ENCODE data around the gene DYNC1I2. TPM values are rescaled to one million over a fixed set of nuclear protein-coding genes. Genes with fewer than 3 reads are reported as not detected.

Gene DYNC1I2
- total and polyA plus RNA-seq, 5 experiments from 2014 or later: 17.1 to 45.3 (median 28.7) TPM

- POLR2A ChIA-PET: no interaction called here
- no peaks in the 10 kb centered on the region for H3K9me3 Mint-ChIP-seq
- H3K4me3 Mint-ChIP-seq: peak overlapping the region; percentile 87 to 97 (median 92)
- ATAC-seq (peak; percentile 20 to 48), DNase-seq (peak in 1 of 10 donors; percentile 24)
- peaks cover 0 to 26% (median 15%) of the 10 kb centered on the region in 3 donors for H3K36me3 Mint-ChIP-seq
- peaks cover 0 to 3% (median 0%) of the 10 kb centered on the region in 5 donors for H3K27me3 Mint-ChIP-seq
- peaks cover 11 to 28% (median 24%) of the 10 kb centered on the region in 4 donors for H3K4me1 Mint-ChIP-seq
- H3K27ac Mint-ChIP-seq: peak overlapping the region; percentile 82 to 94 (median 90)
Observed at GRCh38 chr2:171688129-171688465, 828 bp downstream of the DYNC1I2 start.

- ATAC-seq: no peak
- POLR2A ChIA-PET: no interaction called here
- H3K27me3 Mint-ChIP-seq: no peaks in the 10 kb centered on the region
Observed at GRCh38 chr2:171692331-171692730, 5.1 kb downstream of the DYNC1I2 start.

GRCh38 chr2:171702781-171703556 lies 15.7 kb downstream of the DYNC1I2 start:
- H3K27me3 Mint-ChIP-seq: no peaks in the 10 kb centered on the region
- DNase-seq (no peak), ATAC-seq (no peak)
- no peaks in the 10 kb centered on the region for H3K9me3 Mint-ChIP-seq
- peaks cover 9 to 21% (median 13%) of the 10 kb centered on the region in 4 donors for H3K4me1 Mint-ChIP-seq
- peaks cover 0 to 48% (median 5%) of the 10 kb centered on the region in 3 donors for H3K36me3 Mint-ChIP-seq
- POLR2A ChIA-PET: interaction anchor here (0.7 kb wide), 1 partner anchor 72 kb away, joined by 3 read pairs; no protein-coding TSS in a partner anchor
- peak overlapping the region in 3 of 10 donors; percentile 41 to 55 (median 52) for H3K27ac Mint-ChIP-seq
- H3K4me3 Mint-ChIP-seq: no peak overlapping the region

More at GRCh38 chr2:171692331-171692730, 5.1 kb downstream of the DYNC1I2 start:
- Mint-ChIP-seq H3K9me3 (no peaks in the 10 kb centered on the region), H3K4me3 (no peak overlapping the region), H3K36me3 (peaks cover 0 to 65% (median 33%) of the 10 kb centered on the region in 3 donors), H3K4me1 (peaks cover 8 to 30% (median 23%) of the 10 kb centered on the region in 4 donors), H3K27ac (no peak overlapping the region)
- no peak for DNase-seq

GRCh38 chr2:171703574-171704347 lies 16.5 kb downstream of the DYNC1I2 start:
- Mint-ChIP-seq H3K27ac (peak overlapping the region in 9 of 10 donors; percentile 4 to 57 (median 43)), H3K4me3 (no peak overlapping the region), H3K36me3 (peaks cover 0 to 49% (median 3%) of the 10 kb centered on the region in 3 donors), H3K27me3 (no peaks in the 10 kb centered on the region), H3K4me1 (peaks cover 9 to 21% (median 12%) of the 10 kb centered on the region in 4 donors), H3K9me3 (no peaks in the 10 kb centered on the region)
- DNase-seq (peak in 4 of 10 donors; percentile 7 to 30 (median 22)), ATAC-seq (peak in 1 of 2 donors; percentile 33)
- POLR2A ChIA-PET: no interaction called here

GRCh38 chr2:171706152-171706803 lies 19.0 kb downstream of the DYNC1I2 start:
- Mint-ChIP-seq H3K4me1 (peaks cover 5 to 17% (median 13%) of the 10 kb centered on the region in 4 donors), H3K27ac (no peak overlapping the region), H3K9me3 (no peaks in the 10 kb centered on the region), H3K4me3 (no peak overlapping the region), H3K27me3 (no peaks in the 10 kb centered on the region), H3K36me3 (peaks cover 0 to 46% (median 7%) of the 10 kb centered on the region in 3 donors)
- POLR2A ChIA-PET: no interaction called here
- ATAC-seq: peak in 1 of 2 donors; percentile 36
- peak in 3 of 10 donors; percentile 24 to 34 (median 29) for DNase-seq

- Mint-ChIP-seq H3K9me3 (no peaks in the 10 kb centered on the region), H3K4me3 (no peak overlapping the region), H3K36me3 (peaks cover 0 to 43% (median 7%) of the 10 kb centered on the region in 3 donors), H3K27me3 (no peaks in the 10 kb centered on the region), H3K4me1 (peaks cover 5 to 19% (median 15%) of the 10 kb centered on the region in 4 donors), H3K27ac (no peak overlapping the region)
- ATAC-seq (no peak), DNase-seq (no peak)
- POLR2A ChIA-PET: interaction anchor here (0.7 kb wide), 1 partner anchor 787 kb away, joined by 3 read pairs; no protein-coding TSS in a partner anchor
Observed at GRCh38 chr2:171707752-171708151, 20.5 kb downstream of the DYNC1I2 start.

GRCh38 chr2:171709011-171709685 lies 21.9 kb downstream of the DYNC1I2 start:
- DNase-seq: no peak
- Mint-ChIP-seq H3K36me3 (peaks cover 0 to 42% (median 9%) of the 10 kb centered on the region in 3 donors), H3K27ac (no peak overlapping the region), H3K27me3 (no peaks in the 10 kb centered on the region), H3K4me3 (no peak overlapping the region), H3K4me1 (peaks cover 2 to 13% (median 10%) of the 10 kb centered on the region in 4 donors), H3K9me3 (no peaks in the 10 kb centered on the region)
- ATAC-seq: no peak
- POLR2A ChIA-PET: no interaction called here

- peaks cover 3 to 50% (median 19%) of the 10 kb centered on the region in 3 donors for H3K36me3 Mint-ChIP-seq
- no peaks in the 10 kb centered on the region for H3K27me3 Mint-ChIP-seq
- no peak for DNase-seq
- POLR2A ChIA-PET: no interaction called here
- no peaks in the 10 kb centered on the region for H3K9me3 Mint-ChIP-seq
- H3K27ac Mint-ChIP-seq: peak overlapping the region in 1 of 10 donors; percentile 14
- peaks cover 2 to 10% (median 6%) of the 10 kb centered on the region in 4 donors for H3K4me1 Mint-ChIP-seq
- H3K4me3 Mint-ChIP-seq: no peak overlapping the region
- ATAC-seq: no peak
Observed at GRCh38 chr2:171711351-171711750, 24.1 kb downstream of the DYNC1I2 start.

GRCh38 chr2:171712051-171712450 lies 24.8 kb downstream of the DYNC1I2 start:
- Mint-ChIP-seq H3K27me3 (no peaks in the 10 kb centered on the region), H3K4me1 (peaks cover 0 to 8% (median 2%) of the 10 kb centered on the region in 4 donors), H3K4me3 (no peak overlapping the region), H3K9me3 (no peaks in the 10 kb centered on the region), H3K36me3 (peaks cover 3 to 55% (median 17%) of the 10 kb centered on the region in 3 donors), H3K27ac (no peak overlapping the region)
- ATAC-seq (no peak), DNase-seq (no peak)
- POLR2A ChIA-PET: no interaction called here

- no peak for DNase-seq
- H3K4me3 Mint-ChIP-seq: no peak overlapping the region
- H3K4me1 Mint-ChIP-seq: no peaks in the 10 kb centered on the region
- peaks cover 3 to 63% (median 18%) of the 10 kb centered on the region in 3 donors for H3K36me3 Mint-ChIP-seq
- no peak for ATAC-seq
- no peaks in the 10 kb centered on the region for H3K27me3 Mint-ChIP-seq
- no peaks in the 10 kb centered on the region for H3K9me3 Mint-ChIP-seq
- H3K27ac Mint-ChIP-seq: no peak overlapping the region
- POLR2A ChIA-PET: no interaction called here
Observed at GRCh38 chr2:171718720-171719119, 31.5 kb downstream of the DYNC1I2 start.

GRCh38 chr2:171719660-171720059 lies 32.4 kb downstream of the DYNC1I2 start:
- Mint-ChIP-seq H3K36me3 (peaks cover 3 to 70% (median 18%) of the 10 kb centered on the region in 3 donors), H3K27ac (no peak overlapping the region), H3K9me3 (no peaks in the 10 kb centered on the region), H3K4me1 (no peaks in the 10 kb centered on the region), H3K27me3 (no peaks in the 10 kb centered on the region), H3K4me3 (no peak overlapping the region)
- no peak for DNase-seq
- POLR2A ChIA-PET: no interaction called here
- ATAC-seq: no peak
